IPS-20b (cell line): ENCODE results near the gene ADCY1.
"Not testable (repeated sequence)": the region's sequence is repeated elsewhere in the genome, so short reads cannot be mapped to it uniquely, and the experiment has no call there.

ENCODE experiments used
- H3K27ac ChIP-seq: one replicate; pipeline ENCODE4 v1.5.1; 2013; ENCODE audit warnings: low read length
- H3K27me3 ChIP-seq: 2 replicates; pipeline ENCODE4 v1.6.1; 2013; ENCODE audit warnings: mild to moderate bottlenecking, low read length, inconsistent platforms; ENCODE audit not compliant: insufficient read depth
- H3K36me3 ChIP-seq: 2 replicates; pipeline ENCODE4 v1.6.1; 2013; ENCODE audit warnings: low read depth, mild to moderate bottlenecking, inconsistent platforms, low read length, moderate library complexity; ENCODE audit not compliant: insufficient read depth
- H3K4me1 ChIP-seq: 2 replicates; pipeline ENCODE4 v1.6.1; 2013; ENCODE audit warnings: mild to moderate bottlenecking, control low read depth, inconsistent platforms, low read length, moderate library complexity; ENCODE audit not compliant: insufficient read depth
- H3K4me3 ChIP-seq: 2 replicates; pipeline ENCODE4 v1.5.1; 2013; ENCODE audit warnings: mild to moderate bottlenecking, low read length, inconsistent platforms
- H3K9ac ChIP-seq: 2 replicates; pipeline ENCODE4 v1.6.1; 2013; ENCODE audit warnings: low read depth, mild to moderate bottlenecking, inconsistent platforms, low read length, moderate library complexity
- H3K9me3 ChIP-seq: 2 replicates; pipeline ENCODE4 v1.6.1; 2013; ENCODE audit warnings: mild to moderate bottlenecking, low read depth, low read length, inconsistent platforms; ENCODE audit not compliant: insufficient read depth

Gene ADCY1

DNA sequence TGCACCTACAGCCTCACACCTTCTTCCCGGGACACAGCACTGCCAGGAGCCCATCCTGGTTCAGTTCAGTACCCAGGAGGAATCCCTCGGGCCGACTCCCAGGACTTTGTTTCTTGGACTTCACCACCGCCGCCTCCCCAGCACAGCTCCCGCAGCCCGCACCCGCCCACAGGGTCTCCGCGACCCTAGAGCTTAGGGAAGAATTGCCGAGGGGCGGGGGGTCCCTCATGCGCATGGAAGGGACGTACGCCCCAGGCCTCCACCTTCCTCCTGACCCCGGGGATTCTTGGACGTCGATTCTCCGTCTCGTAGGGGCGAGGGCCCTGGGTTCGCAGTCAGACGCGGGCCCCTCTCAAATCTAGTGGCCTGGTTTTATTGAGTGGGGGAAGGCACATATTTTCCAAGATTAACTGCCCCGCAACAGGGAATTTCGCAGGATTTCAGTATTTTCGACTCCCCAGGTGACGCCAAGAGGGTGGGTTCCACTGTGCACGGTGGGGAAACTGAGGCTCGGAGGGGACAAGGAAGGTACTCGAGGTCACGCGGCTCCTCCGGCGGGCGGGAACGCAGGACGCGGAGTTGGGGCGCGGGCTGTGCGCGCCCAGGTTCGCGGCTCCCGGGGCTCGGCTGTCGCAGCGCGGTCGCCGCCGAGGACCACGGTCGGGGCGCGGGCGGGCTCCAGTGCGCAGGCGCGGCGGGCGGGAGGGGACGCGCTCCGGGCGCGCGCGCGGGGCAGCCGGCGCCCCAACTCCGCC, at the start of gene ADCY1:
Gene ADCY1 (plus strand): TSS at position 708 of the 755 bp plus-strand sequence. CDS start 176 bp downstream, outside the sequence.
- Histone ChIP-seq H3K36me3 (no peaks in the 10 kb centered on the region), H3K9me3 (no peaks in the 10 kb centered on the region), H3K4me3 (peak within 1 kb of the TSS; percentile 78), H3K9ac (peak within 1 kb of the TSS; percentile 75), H3K27me3 (peaks cover 63% of the 10 kb centered on the region), H3K27ac (no peak within 1 kb of the TSS), H3K4me1 (peaks cover 7% of the 10 kb centered on the region; the same call in 1 of the 2 replicates)

DNA sequence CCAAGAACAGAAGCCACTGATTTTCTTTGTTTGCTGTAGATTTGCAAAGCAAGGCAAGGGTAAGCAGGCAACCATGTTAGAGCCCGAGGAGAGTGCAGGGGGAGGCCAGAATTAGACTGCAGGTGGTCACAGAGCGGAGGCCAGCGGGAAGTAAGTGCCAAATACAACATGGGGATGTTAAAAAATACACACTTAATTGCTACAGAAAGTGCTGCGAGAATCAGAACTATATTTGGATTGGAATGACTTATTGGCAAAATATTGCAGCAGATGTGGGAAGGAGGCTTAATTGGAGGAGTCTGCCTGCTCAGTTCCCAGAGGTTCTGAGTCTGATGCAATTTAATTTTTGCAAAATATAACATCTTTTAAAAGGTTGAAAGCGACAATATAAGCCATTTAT, 49.7 kb upstream of the ADCY1 start:
- peaks cover 10% of the 10 kb centered on the region; the same call in 1 of the 2 replicates for H3K9me3 ChIP-seq
- no peak overlapping the region for H3K27ac ChIP-seq
- no peaks in the 10 kb centered on the region for H3K36me3 ChIP-seq
- no peak overlapping the region for H3K4me3 ChIP-seq
- H3K4me1 ChIP-seq = no peaks in the 10 kb centered on the region
- H3K9ac ChIP-seq = no peak overlapping the region
- H3K27me3 ChIP-seq = no peaks in the 10 kb centered on the region

DNA sequence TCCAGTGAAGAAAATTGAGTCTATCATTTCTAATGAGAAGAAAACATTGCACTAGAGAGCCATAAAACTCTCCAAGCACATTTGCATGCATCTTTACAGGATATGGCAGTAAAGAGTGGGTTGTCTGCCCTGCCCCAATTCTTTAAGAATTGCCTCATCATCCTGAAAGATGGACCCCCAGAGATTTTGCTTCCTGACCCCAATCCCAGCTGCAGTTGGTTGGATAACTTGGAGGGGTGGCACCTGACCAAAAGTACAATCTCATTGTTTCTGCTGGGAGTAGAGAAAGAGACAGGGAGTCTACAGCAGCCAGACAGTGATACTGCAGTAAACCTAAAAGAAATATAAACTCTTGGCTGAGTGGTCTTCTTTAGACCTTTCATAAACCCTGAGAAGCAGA, 49.1 kb upstream of the ADCY1 start:
- H3K4me3 ChIP-seq = no peak overlapping the region
- H3K9me3 ChIP-seq = peaks cover 6% of the 10 kb centered on the region; the same call in 1 of the 2 replicates
- no peaks in the 10 kb centered on the region for H3K36me3 ChIP-seq
- H3K27ac ChIP-seq = no peak overlapping the region
- no peaks in the 10 kb centered on the region for H3K27me3 ChIP-seq
- H3K4me1 ChIP-seq = no peaks in the 10 kb centered on the region
- H3K9ac ChIP-seq = no peak overlapping the region

DNA sequence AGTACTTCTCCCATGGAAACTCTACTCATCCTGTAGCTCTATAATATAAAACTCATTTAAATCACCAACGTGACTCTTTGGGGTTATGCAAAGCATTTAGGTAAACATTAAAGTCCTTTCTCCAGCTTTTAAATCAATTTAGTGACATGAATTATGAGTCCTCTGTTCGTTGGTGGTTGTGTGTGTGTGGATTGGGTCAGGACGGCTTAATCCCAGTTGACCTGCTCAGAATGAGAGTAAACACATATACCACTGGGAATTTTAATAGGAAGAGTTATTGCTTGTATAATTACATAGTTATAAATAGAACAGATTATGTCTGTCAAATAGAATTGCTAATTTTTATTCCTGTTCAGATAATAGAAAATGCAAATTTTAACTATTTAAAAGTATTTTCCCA, 30.7 kb upstream of the ADCY1 start:
- H3K27me3 ChIP-seq = no peaks in the 10 kb centered on the region
- H3K36me3 ChIP-seq = no peaks in the 10 kb centered on the region
- H3K9me3 ChIP-seq = peaks cover 14% of the 10 kb centered on the region; the same call in 1 of the 2 replicates
- H3K4me1 ChIP-seq = no peaks in the 10 kb centered on the region
- no peak overlapping the region for H3K4me3 ChIP-seq
- H3K27ac ChIP-seq = no peak overlapping the region
- H3K9ac ChIP-seq = no peak overlapping the region

DNA sequence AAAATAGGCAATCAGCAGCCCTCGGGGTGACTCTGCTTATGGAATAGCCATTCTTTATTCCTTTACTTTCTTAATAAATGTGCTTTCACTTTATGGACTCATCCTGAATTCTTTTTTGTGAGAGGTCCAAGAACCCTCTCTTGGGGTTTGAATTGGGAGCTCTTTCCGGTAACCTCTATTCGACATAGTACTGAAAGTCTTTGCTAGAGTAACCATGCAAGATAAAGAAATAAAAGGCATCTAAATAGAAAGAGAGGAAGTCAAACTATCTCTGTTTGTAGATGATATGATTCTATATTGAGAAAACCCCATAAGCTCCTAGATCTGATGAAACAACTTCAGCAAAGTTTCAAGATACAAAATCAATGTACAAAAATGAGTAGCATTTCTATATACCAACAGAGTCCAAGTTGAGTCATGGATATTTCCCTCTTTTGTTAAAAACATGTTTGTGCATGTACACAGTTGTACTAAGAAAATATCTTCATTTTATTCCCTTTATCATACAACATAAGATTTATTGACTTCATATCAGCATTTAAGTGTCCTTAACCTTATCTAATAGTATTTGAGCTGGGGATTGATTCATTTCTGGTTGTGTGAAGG, 29.0 kb upstream of the ADCY1 start:
- H3K4me1 ChIP-seq, H3K27me3 ChIP-seq, H3K9me3 ChIP-seq, H3K9ac ChIP-seq, H3K27ac ChIP-seq, H3K4me3 ChIP-seq, H3K36me3 ChIP-seq: not testable (repeated sequence)

DNA sequence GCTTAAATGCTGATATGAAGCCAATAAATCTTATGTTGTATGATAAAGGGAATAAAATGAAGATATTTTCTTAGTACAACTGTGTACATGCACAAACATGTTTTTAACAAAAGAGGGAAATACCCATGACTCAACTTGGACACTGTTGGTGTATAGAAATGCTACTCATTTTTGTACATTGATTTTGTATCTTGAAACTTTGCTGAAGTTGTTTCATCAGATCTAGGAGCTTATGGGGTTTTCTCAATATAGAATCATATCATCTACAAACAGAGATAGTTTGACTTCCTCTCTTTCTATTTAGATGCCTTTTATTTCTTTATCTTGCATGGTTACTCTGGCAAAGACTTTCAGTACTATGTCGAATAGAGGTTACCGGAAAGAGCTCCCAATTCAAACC, 25.3 kb upstream of the ADCY1 start:
- not testable (repeated sequence) for H3K4me3 ChIP-seq, H3K9ac ChIP-seq, H3K9me3 ChIP-seq, H3K27ac ChIP-seq, H3K27me3 ChIP-seq, H3K36me3 ChIP-seq, H3K4me1 ChIP-seq

DNA sequence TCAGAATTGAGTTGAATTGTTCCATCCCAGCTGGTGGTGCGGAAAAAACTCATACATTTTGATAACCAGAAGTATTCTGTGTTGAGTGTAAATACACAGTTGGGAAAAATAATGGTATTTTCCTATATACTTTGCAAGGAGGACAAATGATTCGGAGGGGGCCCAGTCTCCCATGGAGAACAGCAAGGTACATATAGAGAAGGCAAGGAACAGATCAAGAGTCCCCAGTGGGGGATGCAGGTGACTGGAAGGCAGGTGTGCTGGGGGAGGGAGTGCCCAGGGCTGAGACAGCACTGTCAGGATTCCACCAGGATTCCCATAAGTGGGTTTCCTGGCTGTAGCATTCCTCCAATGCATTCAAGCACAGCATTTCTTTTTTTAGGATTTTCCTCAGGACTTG, 10.8 kb upstream of the ADCY1 start:
- no peak overlapping the region for H3K4me3 ChIP-seq
- no peaks in the 10 kb centered on the region for H3K36me3 ChIP-seq
- no peaks in the 10 kb centered on the region for H3K27me3 ChIP-seq
- H3K4me1 ChIP-seq = peaks cover 23% of the 10 kb centered on the region; the same call in 1 of the 2 replicates
- no peak overlapping the region for H3K9ac ChIP-seq
- H3K27ac ChIP-seq = no peak overlapping the region
- H3K9me3 ChIP-seq = peaks cover 10% of the 10 kb centered on the region

DNA sequence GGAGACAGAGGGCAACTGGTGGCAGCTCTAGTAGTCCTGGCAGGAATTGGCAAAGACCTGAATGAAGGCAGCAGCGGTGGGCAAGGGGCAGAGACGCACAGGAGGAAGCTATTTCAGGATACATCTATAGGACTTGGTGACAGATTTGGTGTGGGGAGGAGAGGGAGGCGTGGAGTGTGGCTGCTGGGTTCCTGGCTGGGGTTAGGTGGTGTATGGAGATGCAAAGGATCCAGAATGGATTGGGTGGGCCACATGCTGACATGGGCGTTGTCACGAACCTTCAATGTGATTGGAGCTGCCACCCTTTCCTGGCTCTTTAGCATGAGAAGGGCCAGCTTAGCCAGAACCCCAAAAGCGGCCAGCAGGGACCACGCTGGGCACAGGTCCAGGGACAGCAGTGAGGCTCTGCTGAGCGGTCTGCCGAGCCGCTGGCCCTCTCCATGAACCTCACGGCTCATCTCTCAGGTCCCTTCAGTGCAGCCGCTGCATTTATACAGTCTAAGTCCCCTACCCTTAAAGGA, 10.2 kb upstream of the ADCY1 start:
- no peaks in the 10 kb centered on the region for H3K27me3 ChIP-seq
- H3K36me3 ChIP-seq = no peaks in the 10 kb centered on the region
- no peak overlapping the region for H3K4me3 ChIP-seq
- H3K9me3 ChIP-seq = peaks cover 7% of the 10 kb centered on the region
- no peak overlapping the region for H3K9ac ChIP-seq
- H3K4me1 ChIP-seq = peaks cover 23% of the 10 kb centered on the region; the same call in 1 of the 2 replicates
- no peak overlapping the region for H3K27ac ChIP-seq

DNA sequence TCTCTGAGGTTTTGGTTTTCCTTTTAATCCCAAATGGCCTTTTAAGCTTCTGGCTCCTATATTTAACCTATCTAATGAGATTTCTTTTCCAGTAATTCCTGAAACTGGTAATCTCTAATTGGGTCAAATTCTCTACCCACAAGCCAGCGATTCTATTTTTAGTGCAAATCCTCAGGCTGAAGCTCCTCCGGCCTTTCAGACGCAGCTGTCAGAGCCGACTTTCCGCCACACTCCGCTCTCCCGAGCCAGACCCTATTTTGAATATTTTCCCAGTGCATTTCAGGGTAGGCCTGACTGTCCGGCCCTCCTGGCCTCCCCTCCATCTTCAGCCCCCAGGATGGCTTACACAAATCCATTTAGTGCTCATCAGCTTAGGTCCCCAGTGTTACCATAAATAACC, 9.7 kb upstream of the ADCY1 start:
- no peak overlapping the region for H3K4me3 ChIP-seq
- peaks cover 2% of the 10 kb centered on the region for H3K9me3 ChIP-seq
- no peak overlapping the region for H3K27ac ChIP-seq
- H3K27me3 ChIP-seq = no peaks in the 10 kb centered on the region
- H3K4me1 ChIP-seq = peaks cover 23% of the 10 kb centered on the region; the same call in 1 of the 2 replicates
- no peaks in the 10 kb centered on the region for H3K36me3 ChIP-seq
- H3K9ac ChIP-seq = no peak overlapping the region

DNA sequence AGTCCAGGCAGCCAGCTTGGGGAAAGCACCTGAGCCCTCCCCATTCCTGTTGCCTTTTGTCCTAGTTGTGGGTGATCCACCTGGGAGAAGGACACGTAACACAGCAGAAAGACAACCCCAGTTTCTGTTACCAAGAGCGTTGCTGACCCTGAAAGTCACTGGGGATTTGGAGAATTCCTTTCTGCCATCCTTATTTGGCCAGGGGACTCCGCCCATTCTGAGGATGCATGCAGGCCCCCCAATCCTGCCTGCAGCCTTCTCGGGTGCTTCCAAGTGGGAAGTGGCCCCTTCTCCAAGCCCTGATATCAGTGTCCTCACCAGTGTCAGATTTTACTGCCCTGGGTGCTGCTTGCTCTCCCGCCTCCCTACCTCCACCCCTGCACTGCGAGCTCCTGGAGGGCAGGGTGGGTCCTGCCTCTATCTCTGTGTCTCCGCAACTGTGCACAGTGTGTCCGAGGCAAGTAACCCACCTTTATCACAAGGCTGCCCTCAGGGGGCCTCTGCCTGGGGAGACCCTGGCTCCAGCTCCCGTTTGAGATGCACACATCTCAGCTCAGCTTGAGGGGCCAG, 9.2 kb upstream of the ADCY1 start:
- peaks cover 23% of the 10 kb centered on the region; the same call in 1 of the 2 replicates for H3K4me1 ChIP-seq
- H3K9me3 ChIP-seq = no peaks in the 10 kb centered on the region
- no peaks in the 10 kb centered on the region for H3K27me3 ChIP-seq
- H3K27ac ChIP-seq = no peak overlapping the region
- H3K9ac ChIP-seq = no peak overlapping the region
- no peaks in the 10 kb centered on the region for H3K36me3 ChIP-seq
- no peak overlapping the region for H3K4me3 ChIP-seq

DNA sequence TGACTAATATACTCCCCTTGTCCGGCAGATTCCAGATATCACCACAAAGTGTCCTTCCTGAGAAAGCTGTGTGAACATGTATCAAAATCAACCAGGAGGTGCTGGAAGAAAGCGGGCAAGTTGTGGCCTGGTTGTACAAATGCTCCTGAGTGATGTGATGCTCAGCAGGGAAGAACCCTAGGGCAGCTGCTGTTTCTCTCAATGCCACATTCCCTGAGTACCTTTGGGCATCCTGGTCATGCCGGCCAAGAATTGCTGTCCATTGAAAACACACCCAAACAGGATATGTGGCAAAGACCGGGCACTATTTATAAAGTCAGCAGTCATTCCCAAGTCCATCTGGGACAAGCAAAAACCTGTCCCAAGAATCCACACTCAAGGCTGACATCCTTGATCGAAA, 7.8 kb upstream of the ADCY1 start:
- no peak overlapping the region for H3K27ac ChIP-seq
- H3K9ac ChIP-seq = no peak overlapping the region
- H3K4me1 ChIP-seq = peaks cover 23% of the 10 kb centered on the region; the same call in 1 of the 2 replicates
- H3K36me3 ChIP-seq = no peaks in the 10 kb centered on the region
- H3K9me3 ChIP-seq = no peaks in the 10 kb centered on the region
- H3K27me3 ChIP-seq = 0 out of 2 replicates have a peak, but pooled peaks cover under 1% of the 10 kb centered on the region
- no peak overlapping the region for H3K4me3 ChIP-seq
